H1 (cell line): ENCODE results near the gene MEF2D.

Source experiments
- ATF3 ChIP-seq: IDR thresholded peaks from 2 replicates; pipeline ENCODE4 v1.6.1; 2011; ENCODE audit warnings: low read depth, mild to moderate bottlenecking, low read length; ENCODE audit not compliant: insufficient read depth
- BRCA1 ChIP-seq: IDR thresholded peaks from 2 replicates; pipeline ENCODE4 v1.6.1; 2012; ENCODE audit warnings: low read depth, low read length, improper control_type of control experiment
- CBX8 ChIP-seq: fragments of 300-800, 300-1000 bp; sonication (generic); IDR thresholded peaks from 2 replicates; pipeline ENCODE4 v1.7.1; 2016; ENCODE audit warnings: low read depth, low read length, borderline replicate concordance
- CEBPB ChIP-seq: IDR thresholded peaks from 2 replicates; pipeline ENCODE4 v1.6.1; 2012; ENCODE audit warnings: low read depth, low read length
- EZH2 ChIP-seq: fragments of 200-600 bp; sonication (generic); IDR thresholded peaks from 2 replicates; pipeline ENCODE4 v1.7.1; 2012; ENCODE audit warnings: low read depth, mild to moderate bottlenecking, moderate library complexity, low read length, inconsistent platforms; ENCODE audit not compliant: severe bottlenecking
- GTF2F1 ChIP-seq: IDR thresholded peaks from 2 replicates; pipeline ENCODE4 v1.6.1; 2012; ENCODE audit warnings: low read depth, low read length, improper control_type of control experiment, borderline replicate concordance
- HDAC2 ChIP-seq, 2 experiments: fragments of 300-600 bp in 1 of 2; sonication (generic) in 1 of 2; IDR thresholded peaks; 2 replicates each; pipeline ENCODE4 v1.6.1; 2011 to 2012; ENCODE audit warnings: low read depth in 2 of 2, low read length in 2 of 2, mild to moderate bottlenecking in 2 of 2, moderate library complexity in 2 of 2, borderline replicate concordance in 1 of 2, inconsistent platforms in 1 of 2
- POLR2A ChIP-seq, 2 experiments: IDR thresholded peaks; 1 replicate in 1 of 2; 2 replicates in 1 of 2; pipeline ENCODE4 v1.6.1; 2011; ENCODE audit warnings: low read depth in 2 of 2, low read length in 2 of 2, mild to moderate bottlenecking in 2 of 2; ENCODE audit errors: control extremely low read depth in 1 of 2
- RBBP5 ChIP-seq: IDR thresholded peaks from 2 replicates; pipeline ENCODE4 v1.7.1; 2012; ENCODE audit warnings: low read depth, mild to moderate bottlenecking, inconsistent platforms, low read length, moderate library complexity, borderline replicate concordance
- RNF2 ChIP-seq: fragments of 200-900, 300-1000 bp; sonication (generic); IDR thresholded peaks from 2 replicates; pipeline ENCODE4 v1.7.1; 2016; ENCODE audit warnings: borderline replicate concordance, low read depth, mild to moderate bottlenecking, antibody characterized with exemption, low read length; ENCODE audit not compliant: poor library complexity, severe bottlenecking; ENCODE audit errors: missing control alignments
- SP2 ChIP-seq: IDR thresholded peaks from 2 replicates; pipeline ENCODE4 v1.6.1; 2012; ENCODE audit warnings: mild to moderate bottlenecking, low read length, inconsistent platforms
- SUZ12 ChIP-seq: fragments of 200-600 bp; sonication (generic); IDR thresholded peaks from 2 replicates; pipeline ENCODE4 v1.6.1; 2012; ENCODE audit warnings: mild to moderate bottlenecking, inconsistent platforms, low read length, moderate library complexity, mixed read lengths
- TF ChIP-seq, protein P1 (sequence below), 3 experiments: IDR thresholded peaks; 1 replicate in 2 of 3; 2 replicates in 1 of 3; pipeline versions ENCODE4 v1.5.1 to v1.6.1; 2011; ENCODE audit warnings: low read length in 3 of 3, mild to moderate bottlenecking in 3 of 3, inconsistent platforms in 2 of 3, low read depth in 1 of 3, moderate library complexity in 1 of 3; ENCODE audit not compliant: insufficient read depth in 1 of 3; ENCODE audit errors: control extremely low read depth in 1 of 3
- TF ChIP-seq, protein P2 (sequence below): IDR thresholded peaks from 2 replicates; pipeline ENCODE4 v1.6.1; 2011; ENCODE audit warnings: low read length, improper control_type of control experiment

GRCh38 chr1:156493154-156493631, 7.4 kb downstream of the MEF2D start:
- TF ChIP-seq, protein P1, sequence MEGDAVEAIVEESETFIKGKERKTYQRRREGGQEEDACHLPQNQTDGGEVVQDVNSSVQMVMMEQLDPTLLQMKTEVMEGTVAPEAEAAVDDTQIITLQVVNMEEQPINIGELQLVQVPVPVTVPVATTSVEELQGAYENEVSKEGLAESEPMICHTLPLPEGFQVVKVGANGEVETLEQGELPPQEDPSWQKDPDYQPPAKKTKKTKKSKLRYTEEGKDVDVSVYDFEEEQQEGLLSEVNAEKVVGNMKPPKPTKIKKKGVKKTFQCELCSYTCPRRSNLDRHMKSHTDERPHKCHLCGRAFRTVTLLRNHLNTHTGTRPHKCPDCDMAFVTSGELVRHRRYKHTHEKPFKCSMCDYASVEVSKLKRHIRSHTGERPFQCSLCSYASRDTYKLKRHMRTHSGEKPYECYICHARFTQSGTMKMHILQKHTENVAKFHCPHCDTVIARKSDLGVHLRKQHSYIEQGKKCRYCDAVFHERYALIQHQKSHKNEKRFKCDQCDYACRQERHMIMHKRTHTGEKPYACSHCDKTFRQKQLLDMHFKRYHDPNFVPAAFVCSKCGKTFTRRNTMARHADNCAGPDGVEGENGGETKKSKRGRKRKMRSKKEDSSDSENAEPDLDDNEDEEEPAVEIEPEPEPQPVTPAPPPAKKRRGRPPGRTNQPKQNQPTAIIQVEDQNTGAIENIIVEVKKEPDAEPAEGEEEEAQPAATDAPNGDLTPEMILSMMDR (IDR thresholded peaks at IDR 0.05; ENCODE audit: control extremely low read depth in 1 of 3, insufficient read depth in 1 of 3, low read depth in 1 of 3, low read length in 3 of 3), result no peak
- TF ChIP-seq CBX8, result no peak
- no peak for TF ChIP-seq ATF3
- TF ChIP-seq CEBPB, result no peak
- TF ChIP-seq SUZ12, result no peak
- no peak for TF ChIP-seq EZH2
- TF ChIP-seq POLR2A (IDR thresholded peaks at IDR 0.05; ENCODE audit: control extremely low read depth in 1 of 2, low read depth in 2 of 2, low read length in 2 of 2), result no peak
- TF ChIP-seq RNF2, result no peak
- TF ChIP-seq GTF2F1, result no peak
- TF ChIP-seq SP2, result no peak
- no peak for TF ChIP-seq RBBP5
- no peak for TF ChIP-seq BRCA1
- no peak for TF ChIP-seq HDAC2 (IDR thresholded peaks at IDR 0.05; ENCODE audit: borderline replicate concordance in 1 of 2, low read depth in 2 of 2, low read length in 2 of 2)
- TF ChIP-seq, protein P2, sequence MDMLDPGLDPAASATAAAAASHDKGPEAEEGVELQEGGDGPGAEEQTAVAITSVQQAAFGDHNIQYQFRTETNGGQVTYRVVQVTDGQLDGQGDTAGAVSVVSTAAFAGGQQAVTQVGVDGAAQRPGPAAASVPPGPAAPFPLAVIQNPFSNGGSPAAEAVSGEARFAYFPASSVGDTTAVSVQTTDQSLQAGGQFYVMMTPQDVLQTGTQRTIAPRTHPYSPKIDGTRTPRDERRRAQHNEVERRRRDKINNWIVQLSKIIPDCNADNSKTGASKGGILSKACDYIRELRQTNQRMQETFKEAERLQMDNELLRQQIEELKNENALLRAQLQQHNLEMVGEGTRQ, result no peak
